IPS-20b (cell line): ENCODE measurements around the gene DRC3.

Experiments
- H3K27ac ChIP-seq: one replicate; pipeline ENCODE4 v1.5.1; 2013; ENCODE audit warnings: low read length
- H3K27me3 ChIP-seq: 2 replicates; pipeline ENCODE4 v1.6.1; 2013; ENCODE audit warnings: mild to moderate bottlenecking, low read length, inconsistent platforms; ENCODE audit not compliant: insufficient read depth
- H3K36me3 ChIP-seq: 2 replicates; pipeline ENCODE4 v1.6.1; 2013; ENCODE audit warnings: low read depth, mild to moderate bottlenecking, inconsistent platforms, low read length, moderate library complexity; ENCODE audit not compliant: insufficient read depth
- H3K4me1 ChIP-seq: 2 replicates; pipeline ENCODE4 v1.6.1; 2013; ENCODE audit warnings: mild to moderate bottlenecking, control low read depth, inconsistent platforms, low read length, moderate library complexity; ENCODE audit not compliant: insufficient read depth
- H3K4me3 ChIP-seq: 2 replicates; pipeline ENCODE4 v1.5.1; 2013; ENCODE audit warnings: mild to moderate bottlenecking, low read length, inconsistent platforms
- H3K9ac ChIP-seq: 2 replicates; pipeline ENCODE4 v1.6.1; 2013; ENCODE audit warnings: low read depth, mild to moderate bottlenecking, inconsistent platforms, low read length, moderate library complexity
- H3K9me3 ChIP-seq: 2 replicates; pipeline ENCODE4 v1.6.1; 2013; ENCODE audit warnings: mild to moderate bottlenecking, low read depth, low read length, inconsistent platforms; ENCODE audit not compliant: insufficient read depth

The DRC3 gene

DNA sequence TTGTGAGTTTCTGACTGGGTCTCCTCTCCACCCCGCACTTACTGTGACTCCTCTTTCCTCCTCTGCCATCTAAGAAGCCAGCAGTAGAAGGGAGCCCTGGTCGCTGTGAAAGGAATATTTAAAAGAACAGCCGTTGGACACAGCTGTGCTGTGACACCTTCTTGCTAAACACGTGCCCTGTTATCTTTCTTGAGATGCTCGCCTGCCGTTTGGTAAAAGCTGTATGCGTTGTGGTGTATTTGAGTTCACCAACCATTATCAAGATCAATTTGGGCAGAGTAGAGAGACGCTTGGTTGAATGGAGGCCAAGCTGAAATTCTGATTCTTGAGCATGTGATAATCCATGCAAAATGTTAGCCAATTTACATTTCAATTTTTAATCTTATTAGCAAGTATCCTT lies 70.3 kb downstream of the DRC3 start:
- Histone ChIP-seq H3K9me3 (no peaks in the 10 kb centered on the region), H3K4me3 (no peak overlapping the region), H3K4me1 (peaks cover 4% of the 10 kb centered on the region), H3K9ac (no peak overlapping the region), H3K27me3 (peaks cover 10% of the 10 kb centered on the region; the same call in 1 of the 2 replicates), H3K36me3 (peaks cover 18% of the 10 kb centered on the region; the same call in 1 of the 2 replicates), H3K27ac (no peak overlapping the region)

DNA sequence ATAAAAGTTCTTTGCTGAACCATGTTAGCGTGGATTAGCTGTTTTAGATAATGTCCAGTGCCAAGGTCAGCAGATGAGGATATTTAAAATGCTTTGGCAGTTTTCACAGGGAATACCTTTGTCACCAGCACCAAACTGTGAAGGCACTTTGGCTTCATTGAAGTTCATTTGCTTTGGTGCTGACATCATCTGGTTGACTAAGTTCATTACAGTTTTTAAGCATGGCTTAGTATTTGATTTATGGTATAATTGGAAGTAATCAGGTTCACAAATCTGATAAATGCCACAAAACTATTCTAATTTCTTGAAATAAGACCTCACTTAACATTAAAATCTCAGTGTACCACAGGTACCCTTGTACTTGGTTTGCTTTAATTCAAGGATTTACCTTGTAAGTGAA lies 70.8 kb downstream of the DRC3 start:
- Histone ChIP-seq H3K9me3 (no peaks in the 10 kb centered on the region), H3K4me1 (no peaks in the 10 kb centered on the region; the same call in 1 of the 2 replicates), H3K27me3 (peaks cover 6% of the 10 kb centered on the region; the same call in 1 of the 2 replicates), H3K27ac (no peak overlapping the region), H3K4me3 (no peak overlapping the region), H3K9ac (no peak overlapping the region), H3K36me3 (peaks cover 18% of the 10 kb centered on the region; the same call in 1 of the 2 replicates)

DNA sequence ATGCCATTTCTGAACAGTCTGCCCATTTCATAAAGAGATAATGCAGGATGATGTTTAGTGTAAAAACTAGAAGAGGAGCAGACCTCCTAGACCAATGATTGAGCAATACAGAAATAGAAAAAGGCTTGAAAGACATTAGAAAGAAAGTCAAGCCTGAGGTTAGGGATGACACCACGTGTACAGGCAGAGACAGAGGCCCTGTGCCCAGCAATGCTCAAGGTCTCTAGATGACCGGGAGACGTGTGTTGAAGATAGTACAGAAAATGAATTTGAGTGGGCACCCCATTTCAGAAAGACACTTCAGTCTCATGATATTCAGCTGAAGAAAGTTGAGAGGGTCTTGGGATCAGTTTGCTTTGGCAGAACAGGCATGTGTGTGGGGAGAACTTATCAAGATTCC lies 71.9 kb downstream of the DRC3 start:
- Histone ChIP-seq H3K4me3 (no peak overlapping the region), H3K27me3 (peaks cover 6% of the 10 kb centered on the region; the same call in 1 of the 2 replicates), H3K27ac (no peak overlapping the region), H3K9me3 (no peaks in the 10 kb centered on the region), H3K36me3 (peaks cover 18% of the 10 kb centered on the region; the same call in 1 of the 2 replicates), H3K9ac (no peak overlapping the region), H3K4me1 (no peaks in the 10 kb centered on the region; the same call in 1 of the 2 replicates)

DNA sequence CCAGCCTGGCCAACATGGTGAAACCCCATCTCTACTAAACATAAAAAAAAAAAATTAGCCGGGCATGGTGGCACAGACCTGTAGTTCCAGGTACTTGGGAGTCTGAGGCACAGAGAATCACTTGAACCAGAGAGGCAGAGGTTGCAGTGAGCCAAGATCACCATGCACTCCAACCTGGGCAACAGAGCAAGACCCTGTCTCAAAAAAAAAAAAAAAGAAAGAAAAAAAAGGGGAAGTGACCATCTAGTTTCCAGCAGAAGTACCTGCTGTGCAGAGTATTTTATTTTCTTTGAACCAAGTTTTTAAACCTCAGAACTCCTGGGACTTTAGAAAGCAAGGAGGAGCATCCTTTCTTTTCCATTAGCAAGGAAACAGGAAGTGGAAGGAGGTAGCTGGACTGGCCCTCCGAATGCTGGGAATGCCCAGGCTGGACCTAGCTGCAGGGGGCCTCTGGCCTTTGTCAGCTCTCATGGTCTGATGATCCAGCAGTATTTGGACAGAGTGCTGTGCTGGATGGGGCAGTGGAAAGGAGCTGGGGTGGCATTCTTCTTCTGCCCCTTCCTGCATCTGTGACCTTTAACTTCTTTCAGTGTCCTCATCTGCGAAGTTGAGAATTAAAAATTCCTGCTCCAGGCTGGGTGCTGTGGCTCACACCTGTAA lies 73.2 kb downstream of the DRC3 start:
- Histone ChIP-seq H3K27me3 (peaks cover under 1% of the 10 kb centered on the region; the same call in 1 of the 2 replicates), H3K9ac (no peak overlapping the region), H3K36me3 (peaks cover 18% of the 10 kb centered on the region; the same call in 1 of the 2 replicates), H3K9me3 (no peaks in the 10 kb centered on the region), H3K4me1 (no peaks in the 10 kb centered on the region), H3K27ac (no peak overlapping the region), H3K4me3 (no peak overlapping the region)

DNA sequence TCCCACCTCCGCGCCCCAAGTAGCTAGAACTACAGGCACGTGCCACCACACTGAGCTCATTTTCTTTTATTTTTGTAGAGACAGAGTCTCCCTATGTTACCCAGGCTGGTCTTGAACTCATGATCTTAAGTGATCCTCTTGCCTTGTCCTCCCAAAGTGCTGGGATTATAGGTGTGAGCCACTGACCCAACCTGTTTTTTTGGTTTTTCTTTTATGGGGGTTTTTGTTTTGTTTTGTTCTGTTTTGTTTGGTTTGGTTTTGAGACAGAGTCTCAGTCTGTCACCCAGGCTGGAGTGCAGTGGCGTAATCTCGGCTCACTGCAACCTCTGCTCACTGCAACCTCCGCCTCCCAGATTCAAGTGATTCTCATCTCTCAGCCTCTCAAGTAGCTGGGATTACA lies 82.9 kb downstream of the DRC3 start:
- H3K4me3 ChIP-seq: no peak overlapping the region
- H3K27me3 ChIP-seq: no peaks in the 10 kb centered on the region
- no peak overlapping the region for H3K27ac ChIP-seq
- H3K36me3 ChIP-seq: peaks cover 22% of the 10 kb centered on the region
- H3K9me3 ChIP-seq: no peaks in the 10 kb centered on the region
- no peaks in the 10 kb centered on the region for H3K4me1 ChIP-seq
- no peak overlapping the region for H3K9ac ChIP-seq

DNA sequence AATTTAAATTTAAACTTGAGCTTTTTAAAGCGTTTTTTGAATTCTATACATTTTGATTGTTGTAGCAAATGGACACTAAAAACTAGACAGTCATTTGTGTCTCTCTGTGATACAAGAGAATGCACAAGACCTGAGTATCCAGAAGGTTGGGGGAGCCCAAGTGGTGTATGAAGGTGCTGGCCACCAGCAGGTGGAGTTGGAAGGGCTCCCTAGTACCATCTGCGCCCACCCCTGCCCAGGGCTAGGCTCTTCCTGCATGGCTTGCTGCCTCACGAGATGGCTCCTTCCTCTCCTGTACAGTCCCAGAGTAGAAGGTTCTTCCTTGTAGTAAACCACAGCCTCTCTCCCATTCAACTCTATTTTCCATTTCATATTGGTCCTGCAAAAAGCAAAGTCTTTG lies 83.6 kb downstream of the DRC3 start:
- H3K4me1 ChIP-seq: no peaks in the 10 kb centered on the region
- H3K27ac ChIP-seq: no peak overlapping the region
- H3K27me3 ChIP-seq: no peaks in the 10 kb centered on the region
- peaks cover 24% of the 10 kb centered on the region for H3K36me3 ChIP-seq
- H3K4me3 ChIP-seq: no peak overlapping the region
- H3K9me3 ChIP-seq: no peaks in the 10 kb centered on the region
- no peak overlapping the region for H3K9ac ChIP-seq

DNA sequence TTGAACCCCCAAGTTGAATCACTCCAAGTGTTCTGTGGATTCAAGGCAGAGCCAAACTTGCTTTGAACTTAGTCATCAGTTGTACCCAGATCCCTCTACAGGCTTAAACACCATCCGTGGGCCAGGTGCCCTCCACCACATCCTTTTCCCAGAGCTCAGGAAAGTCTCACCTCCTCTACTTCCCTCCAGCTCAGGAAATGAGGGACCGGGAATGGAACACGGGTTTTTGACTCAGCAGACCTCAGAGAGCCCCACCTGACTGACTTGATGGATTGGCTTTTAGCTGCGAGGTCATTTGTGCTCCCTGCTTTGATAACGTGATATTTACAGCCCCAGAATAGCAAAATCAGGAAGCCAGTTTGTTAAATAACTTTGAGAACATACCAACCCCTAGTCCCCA lies 86.6 kb downstream of the DRC3 start:
- Histone ChIP-seq H3K4me3 (no peak overlapping the region), H3K9me3 (no peaks in the 10 kb centered on the region), H3K9ac (no peak overlapping the region), H3K4me1 (no peaks in the 10 kb centered on the region), H3K27ac (no peak overlapping the region), H3K36me3 (peaks cover 32% of the 10 kb centered on the region), H3K27me3 (no peaks in the 10 kb centered on the region)

DNA sequence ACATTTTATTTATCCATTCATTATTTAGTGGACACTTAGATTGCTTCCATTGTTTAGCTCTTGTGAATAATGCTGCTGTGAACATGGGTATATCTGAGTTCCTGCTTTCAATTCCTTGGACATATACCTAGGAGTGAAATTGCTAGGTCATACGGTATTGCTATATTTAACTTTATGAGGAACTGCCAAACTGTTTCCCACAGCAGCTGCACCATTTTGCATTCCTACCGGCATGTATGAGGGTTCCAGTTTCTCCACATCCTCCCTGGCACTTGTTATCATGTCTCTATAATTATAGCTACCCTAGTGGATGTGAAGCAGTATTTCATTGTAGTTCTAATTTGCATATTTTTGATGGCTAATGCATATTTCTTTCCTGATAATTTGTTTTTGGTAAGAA lies 91.4 kb downstream of the DRC3 start:
- no peaks in the 10 kb centered on the region for H3K27me3 ChIP-seq
- H3K9me3 ChIP-seq: no peaks in the 10 kb centered on the region
- no peak overlapping the region for H3K4me3 ChIP-seq
- no peaks in the 10 kb centered on the region for H3K4me1 ChIP-seq
- no peak overlapping the region for H3K9ac ChIP-seq
- peaks cover 29% of the 10 kb centered on the region for H3K36me3 ChIP-seq
- no peak overlapping the region for H3K27ac ChIP-seq

DNA sequence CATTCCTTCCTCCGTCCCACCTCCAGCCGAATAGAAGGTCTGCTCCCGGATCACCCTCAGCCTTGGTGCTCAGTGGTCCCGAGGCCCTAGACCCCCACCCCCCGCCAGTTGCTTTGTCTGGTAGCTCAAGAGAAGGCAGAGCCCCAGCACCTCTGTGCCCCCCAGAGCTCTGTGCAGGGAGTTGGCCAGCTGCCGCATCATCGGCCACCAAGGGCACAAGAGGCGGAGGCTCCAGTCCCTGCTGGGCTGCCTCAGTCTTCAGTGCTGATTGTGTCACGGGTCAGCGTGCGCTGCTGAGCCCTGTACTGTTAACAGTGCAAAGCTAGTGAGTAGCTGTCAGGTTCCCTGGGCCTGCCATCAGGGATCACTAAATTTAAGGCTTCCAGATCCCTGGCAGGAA lies 92.9 kb downstream of the DRC3 start:
- Histone ChIP-seq H3K4me3 (no peak overlapping the region), H3K36me3 (peaks cover 29% of the 10 kb centered on the region), H3K9ac (no peak overlapping the region), H3K27me3 (no peaks in the 10 kb centered on the region), H3K27ac (no peak overlapping the region), H3K9me3 (no peaks in the 10 kb centered on the region), H3K4me1 (no peaks in the 10 kb centered on the region)
